GM20000 (cell line): Measurements from ENCODE around the gene GNL1.
"Not testable (repeated sequence)": the region's sequence is repeated elsewhere in the genome, so short reads cannot be mapped to it uniquely, and the experiment has no call there.

Experiments used
- DNase-seq: peaks from one replicate; pipeline ENCODE4 v3.0.0; 2012; ENCODE audit warnings: low spot score
- TF ChIP-seq, protein P1 (sequence below): IDR thresholded peaks from 2 replicates; pipeline ENCODE4 v1.5.1; 2012; ENCODE audit warnings: mild to moderate bottlenecking, control low read depth; ENCODE audit errors: extremely low read depth, missing control alignments

The GNL1 gene

DNA sequence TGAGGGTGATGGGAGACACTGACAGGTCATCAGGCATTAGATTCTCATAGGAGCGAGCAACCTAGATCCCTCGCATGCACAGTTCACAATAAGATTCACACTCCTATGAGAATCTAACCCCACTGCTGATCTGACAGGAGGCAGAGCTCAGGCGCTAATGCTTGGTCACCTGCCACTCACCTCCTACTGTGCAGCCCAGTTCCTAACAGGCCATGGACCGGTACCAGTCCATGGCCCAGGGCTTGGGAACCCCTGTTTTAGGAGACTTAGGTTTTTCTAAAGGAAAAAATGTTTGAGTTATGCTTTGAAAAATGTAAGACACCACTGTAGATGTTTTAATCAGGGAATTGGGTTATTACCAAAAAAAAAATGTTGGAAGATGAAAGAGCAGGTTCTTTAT lies 60.3 kb downstream of the GNL1 start:
- DNase-seq = no peak
- TF ChIP-seq, protein P1, sequence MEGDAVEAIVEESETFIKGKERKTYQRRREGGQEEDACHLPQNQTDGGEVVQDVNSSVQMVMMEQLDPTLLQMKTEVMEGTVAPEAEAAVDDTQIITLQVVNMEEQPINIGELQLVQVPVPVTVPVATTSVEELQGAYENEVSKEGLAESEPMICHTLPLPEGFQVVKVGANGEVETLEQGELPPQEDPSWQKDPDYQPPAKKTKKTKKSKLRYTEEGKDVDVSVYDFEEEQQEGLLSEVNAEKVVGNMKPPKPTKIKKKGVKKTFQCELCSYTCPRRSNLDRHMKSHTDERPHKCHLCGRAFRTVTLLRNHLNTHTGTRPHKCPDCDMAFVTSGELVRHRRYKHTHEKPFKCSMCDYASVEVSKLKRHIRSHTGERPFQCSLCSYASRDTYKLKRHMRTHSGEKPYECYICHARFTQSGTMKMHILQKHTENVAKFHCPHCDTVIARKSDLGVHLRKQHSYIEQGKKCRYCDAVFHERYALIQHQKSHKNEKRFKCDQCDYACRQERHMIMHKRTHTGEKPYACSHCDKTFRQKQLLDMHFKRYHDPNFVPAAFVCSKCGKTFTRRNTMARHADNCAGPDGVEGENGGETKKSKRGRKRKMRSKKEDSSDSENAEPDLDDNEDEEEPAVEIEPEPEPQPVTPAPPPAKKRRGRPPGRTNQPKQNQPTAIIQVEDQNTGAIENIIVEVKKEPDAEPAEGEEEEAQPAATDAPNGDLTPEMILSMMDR = no peak

DNA sequence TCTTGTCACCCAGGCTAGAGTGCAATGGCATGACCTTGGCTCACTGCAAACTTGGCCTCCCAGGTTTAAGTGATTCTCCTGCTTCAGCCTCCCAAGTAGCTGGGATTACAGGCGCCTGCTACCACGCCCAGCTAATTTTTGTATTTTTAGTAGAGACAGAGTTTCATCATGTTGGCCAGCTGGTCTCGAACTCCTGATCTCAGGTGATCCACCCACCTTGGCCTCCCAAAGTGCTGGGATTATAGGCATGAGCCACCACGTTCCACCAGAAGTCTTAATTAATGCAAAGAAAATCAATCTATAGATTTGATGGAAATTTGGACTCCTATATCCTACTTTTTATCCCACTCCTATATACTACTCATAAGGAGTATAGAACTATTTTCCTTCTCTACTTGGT lies 61.2 kb downstream of the GNL1 start:
- DNase-seq = not testable (repeated sequence)

DNA sequence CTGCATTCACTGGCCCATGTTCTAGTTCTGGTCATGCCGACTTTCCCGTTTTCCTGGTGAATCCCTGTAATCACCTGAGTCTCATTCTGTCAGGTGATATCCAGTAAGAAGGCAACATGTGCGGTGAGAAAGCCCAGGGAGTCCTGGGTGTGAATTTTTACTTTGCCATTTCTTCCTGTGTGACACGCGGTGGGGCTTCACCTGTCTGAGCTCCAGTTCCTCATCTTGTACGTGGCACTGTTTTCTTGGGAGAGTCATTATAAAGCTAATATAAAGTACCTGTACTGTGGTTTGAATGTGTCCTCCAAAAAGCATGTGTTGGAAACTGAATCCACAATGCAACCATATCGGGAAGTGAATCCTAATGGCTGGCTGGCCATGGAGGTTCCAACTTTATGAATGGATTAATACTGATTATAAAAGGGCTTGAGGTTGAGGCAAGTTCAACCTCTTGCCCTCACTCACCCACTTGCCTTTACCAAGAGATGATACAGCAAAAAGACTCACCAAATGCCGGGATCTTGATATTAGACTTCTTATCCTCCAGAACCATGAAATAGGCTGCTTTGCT lies 61.9 kb downstream of the GNL1 start:
- TF ChIP-seq, protein P1 = no peak
- DNase-seq = no peak

DNA sequence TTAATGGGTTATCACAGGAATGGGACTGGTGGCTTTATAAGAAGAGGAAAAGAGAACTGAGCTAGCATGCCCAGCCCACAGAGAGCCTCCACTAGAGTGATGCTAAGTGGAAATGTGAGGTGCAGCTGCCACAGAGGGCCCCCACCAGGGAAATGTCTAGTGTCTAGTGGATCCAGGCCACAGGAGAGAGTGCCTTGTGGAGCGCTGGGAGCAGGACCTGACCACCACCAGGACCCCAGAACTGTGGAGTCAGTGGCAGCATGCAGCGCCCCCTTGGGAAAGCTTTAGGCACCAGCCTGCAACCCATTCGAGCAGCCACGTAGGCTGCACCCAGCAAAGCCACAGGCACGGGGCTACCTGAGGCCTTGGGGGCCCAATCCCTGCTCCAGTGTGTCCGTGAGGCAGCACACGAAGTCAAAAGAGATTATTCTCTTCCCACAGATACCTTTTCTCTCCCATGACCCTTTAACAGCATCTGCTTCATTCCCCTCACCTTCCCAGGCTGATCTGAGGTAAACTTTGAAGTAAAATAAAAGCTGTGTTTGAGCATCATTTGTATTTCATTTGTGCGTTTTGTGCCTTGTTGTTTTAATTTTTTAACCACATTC lies 62.5 kb downstream of the GNL1 start:
- TF ChIP-seq, protein P1 = peak; percentile 22
- no peak for DNase-seq

DNA sequence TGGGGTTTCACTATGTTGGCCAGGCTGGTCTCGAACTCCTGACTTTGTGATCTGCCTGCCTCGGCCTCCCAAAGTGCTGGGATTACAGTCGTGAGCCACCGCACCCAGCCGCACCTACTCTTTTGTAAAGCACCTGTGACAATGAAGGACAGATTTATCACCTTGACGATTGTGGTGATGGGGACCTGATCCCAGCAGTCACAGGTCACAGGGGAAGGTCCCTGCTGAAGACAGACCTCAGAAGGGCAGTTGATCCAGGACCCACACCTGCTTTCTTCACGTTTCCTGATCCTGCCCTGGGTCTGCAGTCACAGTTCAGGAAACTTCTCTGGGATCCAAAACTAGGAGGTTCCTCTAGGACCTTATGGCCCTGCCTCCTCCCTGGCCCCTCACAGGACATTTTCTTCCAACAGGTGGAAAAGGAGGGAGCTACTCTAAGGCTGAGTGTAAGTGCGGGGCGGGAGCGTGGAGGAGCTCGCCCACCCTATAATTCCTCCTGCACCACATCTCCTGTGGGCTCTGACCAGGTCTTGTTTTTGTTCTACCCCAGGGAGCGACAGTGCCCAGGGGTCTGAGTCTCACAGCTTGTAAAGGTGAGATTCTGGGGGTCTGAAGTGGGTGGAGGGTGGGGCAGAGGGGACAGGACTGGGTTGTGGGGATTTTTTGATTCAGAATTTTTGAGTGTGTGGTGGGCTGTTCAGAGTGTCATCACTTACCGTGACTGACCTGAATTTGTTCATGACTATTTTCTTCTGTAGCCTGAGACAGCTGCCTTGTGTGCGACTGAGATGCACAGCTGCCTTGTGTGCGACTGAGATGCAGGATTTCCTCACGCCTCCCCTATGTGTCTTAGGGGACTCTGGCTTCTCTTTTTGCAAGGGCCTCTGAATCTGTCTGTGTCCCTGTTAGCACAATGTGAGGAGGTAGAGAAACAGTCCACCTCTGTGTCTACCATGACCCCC lies 64.0 kb downstream of the GNL1 start:
- TF ChIP-seq, protein P1 = no peak
- DNase-seq = no peak
